HG02763 (cell line): ENCODE results near the gene HYAL4.

Source experiments
- ATAC-seq: cut with Tn5 transposase; IDR thresholded peaks from one replicate; pipeline ENCODE4 v1.9.1; 2021; ENCODE audit warnings: mild to moderate bottlenecking, moderate library complexity; ENCODE audit not compliant: unreplicated experiment

HYAL4 gene

DNA sequence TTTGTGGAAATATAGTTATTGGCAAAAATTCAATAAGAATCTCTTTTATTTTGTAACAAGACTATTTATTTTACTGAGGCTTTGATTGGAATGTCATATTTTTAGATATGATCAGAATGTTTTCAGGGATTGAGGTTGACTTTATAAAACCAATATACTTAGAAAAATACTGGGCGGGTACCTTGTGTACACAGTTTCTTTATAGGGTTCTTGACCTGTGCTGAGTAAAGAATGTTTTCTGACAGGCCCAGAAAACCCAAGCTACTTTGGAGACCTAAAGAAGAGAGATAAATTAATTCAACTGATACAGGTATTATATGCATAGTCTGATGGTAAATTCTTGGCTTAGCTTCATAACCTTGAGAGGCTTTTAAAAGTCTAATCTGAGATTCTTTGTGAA lies 56.1 kb downstream of the HYAL4 start:
- no peak for ATAC-seq

DNA sequence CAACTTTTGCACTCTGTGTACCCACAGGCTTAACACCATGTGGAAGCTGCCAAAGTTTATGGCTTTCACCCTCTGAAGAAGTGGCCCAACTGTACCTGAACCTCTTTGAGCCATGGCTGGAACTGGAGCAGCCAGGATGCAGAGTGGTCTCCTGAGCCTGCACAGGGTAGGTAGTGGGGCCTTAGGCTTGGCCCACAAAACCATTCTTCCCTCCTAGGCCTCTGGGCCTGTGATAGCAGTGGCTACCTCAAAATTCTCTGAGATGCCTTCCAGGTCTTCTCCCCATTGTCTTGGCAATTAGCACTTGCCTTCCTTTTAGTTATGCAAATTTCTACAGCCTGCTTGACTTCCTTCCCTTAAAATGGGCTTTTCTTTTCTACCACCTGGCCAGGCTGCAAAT lies 60.7 kb downstream of the HYAL4 start:
- ATAC-seq: no peak

DNA sequence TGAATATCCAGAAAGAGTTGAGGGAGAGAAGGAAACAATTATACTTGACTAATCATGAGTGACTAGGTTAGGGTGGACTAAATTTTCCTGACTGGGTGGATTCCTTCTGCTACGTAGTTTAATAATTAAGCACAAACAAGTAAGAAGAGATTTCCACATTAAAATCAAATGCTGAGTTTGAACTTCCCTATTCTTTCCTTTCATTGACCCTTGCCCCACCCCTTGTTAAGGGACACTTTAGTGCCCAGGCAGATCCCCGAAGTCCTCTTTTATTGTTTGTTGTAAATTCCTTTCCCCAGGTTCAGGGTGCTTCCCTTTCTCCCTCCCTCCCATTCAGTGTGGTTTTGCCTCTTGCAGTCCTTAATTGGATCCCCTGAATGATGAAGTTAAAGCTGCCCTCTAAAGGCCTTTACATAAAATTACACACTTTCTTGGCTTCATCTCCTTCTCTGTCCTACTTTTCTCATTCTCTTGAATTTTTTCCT lies 71.3 kb downstream of the HYAL4 start:
- no peak for ATAC-seq

DNA sequence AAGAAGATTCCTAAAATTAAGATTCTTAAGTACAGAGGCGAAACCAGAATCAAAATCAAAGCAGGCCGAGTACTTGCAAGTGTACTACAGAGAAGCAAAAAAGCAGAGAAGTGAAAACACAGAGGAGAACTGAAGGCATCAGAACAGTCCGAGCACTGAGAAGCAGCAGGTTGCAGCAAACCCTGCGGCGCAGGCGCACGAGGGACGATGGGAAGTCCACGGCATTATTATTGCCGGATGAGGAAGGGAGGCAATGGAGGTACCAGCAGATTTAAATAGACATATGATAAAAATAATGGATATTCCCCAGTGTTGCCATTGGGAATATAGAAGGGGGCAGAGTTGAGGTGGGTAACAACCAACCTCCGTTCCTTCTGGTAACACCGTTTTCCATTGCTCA lies 72.9 kb downstream of the HYAL4 start:
- ATAC-seq: no peak

DNA sequence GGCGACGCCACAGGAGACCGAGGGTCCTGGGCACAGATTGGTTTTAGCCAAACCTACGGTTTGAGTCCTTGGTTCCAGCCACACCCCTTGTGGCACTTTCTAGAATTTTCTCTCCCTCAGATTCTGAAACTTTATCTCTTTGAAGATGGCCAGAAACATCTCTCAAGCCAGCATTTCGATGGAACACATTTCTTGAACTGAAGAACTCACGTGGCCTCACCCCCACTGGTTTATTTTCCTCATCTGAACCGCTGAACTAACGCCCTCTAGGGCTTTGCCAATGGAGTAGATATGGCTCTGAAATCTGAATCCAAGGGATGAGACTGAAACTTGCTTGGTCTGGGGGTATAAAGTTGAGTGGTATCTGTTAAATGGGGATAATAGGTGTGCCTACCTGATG lies 73.3 kb downstream of the HYAL4 start:
- no peak for ATAC-seq

DNA sequence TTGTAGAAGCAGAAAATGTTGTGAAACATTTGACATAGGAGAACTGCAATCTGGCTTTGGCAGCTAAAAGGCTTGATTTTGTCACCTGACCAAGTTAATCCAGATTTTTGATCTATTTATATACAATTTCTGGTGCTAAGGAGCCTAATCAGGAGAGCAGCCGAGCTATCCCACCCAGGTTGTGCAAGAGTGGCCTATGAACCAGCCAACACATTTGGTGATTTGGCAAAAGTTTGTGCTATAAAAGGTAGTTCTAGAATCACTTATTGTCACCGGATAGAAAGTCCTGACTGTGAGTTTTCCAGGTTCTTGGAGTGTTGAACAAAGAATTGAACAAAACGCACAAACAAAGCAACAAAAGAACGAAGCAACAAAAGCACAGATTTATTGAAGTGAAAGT lies 78.6 kb downstream of the HYAL4 start:
- no peak for ATAC-seq

DNA sequence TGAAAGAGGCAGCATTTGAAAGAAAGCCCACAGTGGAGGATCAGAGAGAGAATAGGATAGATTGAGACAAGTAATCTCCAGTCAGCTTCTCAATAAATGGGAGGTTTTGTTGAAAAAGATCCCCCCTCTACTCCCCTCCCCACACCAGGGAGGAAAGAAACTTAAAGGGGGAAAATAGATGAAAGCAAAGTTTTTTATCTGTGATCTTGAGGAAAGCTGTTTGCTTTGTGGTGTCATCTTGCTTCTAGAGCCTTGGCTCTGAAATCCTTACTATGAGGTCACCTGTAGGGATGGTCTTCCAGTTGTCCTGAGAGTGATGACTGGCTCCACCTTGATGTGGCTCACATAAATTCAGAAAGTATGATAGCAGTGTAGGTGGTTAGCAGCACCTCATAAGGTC lies 80.0 kb downstream of the HYAL4 start, which contains the start of gene SPAM1:
SPAM1 (plus strand) TSS at position 301 of the 400 bp plus-strand sequence. CDS start 28,330 bp downstream, outside the sequence.
- no peak for ATAC-seq
